ENCODE results near the gene VSTM2L. TPM values are rescaled to one million over a fixed set of nuclear protein-coding genes. Genes with fewer than 3 reads are reported as not detected.

The VSTM2L gene
- total and polyA plus RNA-seq, 9 of the 15 experiments (the other 6 are each of a cell fraction or from before 2014, with no cell fraction given), result not detected

GRCh38 chr20:37992802-37993409, 90.0 kb downstream of the VSTM2L start:
- ChIA-PET CTCF (ENCODE audit: low intra/inter-chr PET ratio) (interaction anchor here (0.6 to 1.2 kb wide), 5 partner anchors 52 to 790 kb away, joined by 3 to 9 read pairs (median 3); no protein-coding TSS in a partner anchor), POLR2A (interaction anchor here (0.6 to 1.0 kb wide), 2 partner anchors 8 to 412 kb away, joined by 3 to 4 read pairs; no protein-coding TSS in a partner anchor)
- Histone ChIP-seq H3K9me3 (replicated peaks; ENCODE audit: control insufficient read depth, insufficient read depth, low read depth, low read length) (no peaks in the 10 kb centered on the region), H4K20me1 (replicated peaks; ENCODE audit: control insufficient read depth, insufficient read depth, low read length) (peaks cover 20% of the 10 kb centered on the region), H3K4me1 (replicated peaks in 1 of 2; ENCODE audit: control insufficient read depth in 2 of 2, insufficient read depth in 2 of 2, low read length in 2 of 2) (peaks cover 6 to 10% of the 10 kb centered on the region in 2 experiments; a peak in 3 of 5 replicates), H3K9ac (ENCODE audit: insufficient read depth in 1 of 2, low read depth in 2 of 2, low read length in 2 of 2) (no peak overlapping the region), H3K9me1 (ENCODE audit: control insufficient read depth, insufficient read depth, low read length) (peaks cover 9% of the 10 kb centered on the region), H3K27ac (ENCODE audit: extremely low read depth, low read depth, low read length) (peak overlapping the region; percentile 20; the same call in 1 of the 3 replicates), H3K27me3 (ENCODE audit: control insufficient read depth in 2 of 2, insufficient read depth in 2 of 2, low read length in 2 of 2) (no peaks in the 10 kb centered on the region), H2AFZ (ENCODE audit: low read depth, low read length) (no peak overlapping the region), H3K4me2 (ENCODE audit: insufficient read depth, low read length) (no peak overlapping the region), H3K79me2 (ENCODE audit: control insufficient read depth, insufficient read depth, low read length) (no peaks in the 10 kb centered on the region), H3K4me3 (no peak overlapping the region), H3K36me3 (ENCODE audit: control insufficient read depth, insufficient read depth, low read length) (peaks cover 94% of the 10 kb centered on the region)
- DNase-seq (ENCODE audit: extremely low read depth in 1 of 4, low spot score in 3 of 4) (peak; percentile 73 to 79 (median 78)), ATAC-seq (peak; percentile 85), FAIRE-seq (peak; percentile 74)
- 21% methylated on average over 5 of the region's 5 CpGs for WGBS (ENCODE audit: insufficient coverage, low coverage, missing lambda C conversion rate)
- no TSS peak for BruUV-seq (replicated peaks)
- in situ Hi-C loops (cut with MboI), result no loop called here
- intact Hi-C loops (cut with micrococcal nuclease), result loop anchor here (1.0 to 10.0 kb wide), 3 partner anchors 91 to 428 kb away; no protein-coding TSS in a partner anchor
- TF ChIP-seq CTBP1 (IDR thresholded peaks at IDR 0.05; ENCODE audit: borderline replicate concordance) (no peak), POLR2G (IDR thresholded peaks at IDR 0.05; ENCODE audit: low read depth, low read length) (no peak), CREB5 (CRISPR knock-in tag; IDR thresholded peaks at IDR 0.05) (no peak), REST (IDR thresholded peaks at IDR 0.05; ENCODE audit: borderline replicate concordance) (peak; percentile 39; the same call in 1 of the 2 replicates), REST (CRISPR knock-in tag; IDR thresholded peaks at IDR 0.05; ENCODE audit: low read depth) (no peak), TOE1 (IDR thresholded peaks at IDR 0.05; ENCODE audit: borderline replicate concordance) (no peak), TOE1 (CRISPR knock-in tag; IDR thresholded peaks at IDR 0.05; ENCODE audit: borderline replicate concordance, low read depth) (no peak), VEZF1 (CRISPR knock-in tag; IDR thresholded peaks at IDR 0.05) (peak; percentile 90)

Measured in K562 (cell line).